GM21367 (cell line): Measurements from ENCODE around the gene PYDC2.
"Not testable (repeated sequence)": the region's sequence is repeated elsewhere in the genome, so short reads cannot be mapped to it uniquely, and the experiment has no call there.

Experiments
- ATAC-seq: cut with Tn5 transposase; IDR thresholded peaks from one replicate; pipeline ENCODE4 v1.9.1; 2021; ENCODE audit not compliant: unreplicated experiment

The PYDC2 gene

DNA sequence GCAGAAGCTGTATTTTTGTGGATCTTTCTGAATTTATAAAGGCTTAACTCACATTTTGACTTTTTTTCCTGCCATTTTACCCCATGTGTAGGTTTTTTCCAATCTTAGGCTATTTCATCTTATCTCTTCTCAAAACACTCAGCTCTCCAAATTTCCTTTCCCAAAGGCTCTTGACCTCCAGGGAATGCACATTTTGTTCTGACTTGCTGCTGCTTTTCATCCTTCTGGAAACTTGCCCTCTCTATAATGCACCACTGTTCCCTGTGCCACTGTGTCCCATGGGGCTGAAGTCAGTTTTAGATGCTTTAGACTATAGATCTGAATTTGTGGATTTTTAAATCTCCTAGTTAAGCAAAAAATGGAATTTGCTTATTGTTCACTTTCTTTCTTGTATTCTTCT is 9.1 kb downstream of the PYDC2 start:
- ATAC-seq, result no peak

DNA sequence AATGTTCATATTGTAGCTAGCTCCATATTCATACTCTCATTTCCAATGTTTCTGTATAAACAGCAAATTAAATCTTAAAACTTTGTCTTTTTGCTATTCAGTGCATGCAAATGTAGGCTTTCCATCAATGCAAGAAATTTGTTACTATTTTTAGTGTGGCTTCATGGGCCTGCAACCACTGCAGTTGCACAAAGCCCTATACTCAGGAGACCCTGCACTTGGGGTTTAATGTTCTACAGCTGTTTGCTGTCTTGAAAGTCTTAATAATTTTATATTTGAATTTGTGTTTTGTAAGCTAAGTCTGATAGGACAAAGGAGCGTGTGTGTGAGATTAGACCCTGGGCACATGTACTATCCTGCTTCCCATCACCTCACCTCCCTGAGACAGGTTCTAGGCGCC is 9.6 kb downstream of the PYDC2 start:
- no peak for ATAC-seq

DNA sequence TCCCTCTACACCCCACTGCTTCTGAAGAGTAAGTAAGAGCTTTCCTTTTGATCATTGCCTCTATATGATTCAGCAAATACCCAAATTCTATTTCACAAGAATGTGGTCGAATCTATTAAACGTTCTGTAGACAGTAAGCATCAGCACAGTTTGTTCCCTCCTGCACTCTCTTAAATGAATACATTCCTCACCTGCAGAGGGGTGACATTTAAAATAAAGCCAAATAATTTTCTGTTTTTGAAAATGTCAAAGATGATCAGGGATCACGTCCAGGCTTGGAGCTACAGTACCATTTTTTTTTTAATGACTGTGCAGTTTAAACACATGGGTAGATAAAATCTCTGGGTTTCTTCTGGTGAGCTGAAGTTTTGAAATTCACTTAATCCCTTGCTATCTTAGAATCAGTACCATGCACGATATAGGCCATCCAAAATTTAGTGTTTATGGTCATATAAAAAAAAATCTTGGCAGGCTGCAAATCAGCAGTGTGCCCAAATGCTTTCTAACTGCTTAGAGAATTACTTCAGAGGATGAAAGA is 12.8 kb downstream of the PYDC2 start:
- ATAC-seq, result no peak

DNA sequence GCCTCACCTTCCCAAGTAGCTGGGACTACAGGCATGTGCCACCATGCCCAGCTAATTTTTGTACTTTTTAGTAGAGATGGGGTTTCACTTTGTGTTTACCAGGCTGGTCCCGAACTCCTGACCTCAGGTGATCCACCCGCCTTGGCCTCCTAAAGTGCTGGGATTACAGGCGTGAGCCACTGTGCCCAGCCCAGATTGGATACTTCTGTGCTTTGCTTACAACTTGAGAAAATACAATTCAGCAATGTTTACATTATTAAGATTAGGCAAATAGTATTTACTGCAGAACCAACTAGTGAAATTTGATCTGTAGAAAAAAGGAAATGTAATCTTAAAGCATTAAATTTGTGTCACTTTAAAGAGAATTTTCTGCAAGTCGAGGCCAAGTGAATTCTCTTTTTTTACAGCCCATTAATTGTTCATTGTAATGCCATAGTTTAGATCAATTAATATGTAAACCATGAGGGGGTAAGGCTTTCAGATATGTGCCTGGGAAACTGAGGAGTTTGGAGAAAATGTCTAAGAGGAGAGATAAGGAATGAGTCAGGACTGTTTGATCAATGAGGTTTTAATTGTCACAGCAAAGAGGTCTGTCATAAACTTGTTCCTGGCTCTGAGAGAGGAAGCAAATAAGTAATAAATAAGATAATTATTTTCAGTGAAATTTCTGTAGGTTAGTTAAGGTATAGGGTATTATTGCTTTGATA is 15.3 kb downstream of the PYDC2 start:
- ATAC-seq, result no peak

DNA sequence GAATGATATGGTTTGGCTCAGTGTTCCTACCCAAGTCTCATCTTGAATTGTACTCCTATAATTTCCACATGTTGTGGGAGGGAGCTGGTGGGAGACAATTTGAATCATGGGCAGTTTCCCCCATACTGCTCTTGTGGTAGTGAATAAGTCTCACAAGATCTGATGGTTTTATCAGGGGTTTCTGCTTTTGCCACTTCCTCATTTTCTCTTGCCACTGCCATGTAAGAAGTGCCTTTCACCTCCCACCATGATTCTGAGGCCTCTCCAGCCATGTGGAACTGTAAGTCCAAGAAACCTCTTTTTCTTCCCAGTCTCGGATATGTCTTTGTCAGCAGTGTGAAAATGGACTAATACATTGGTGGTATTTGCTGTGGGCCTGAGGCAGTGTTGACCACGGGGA is 23.0 kb downstream of the PYDC2 start:
- not testable (repeated sequence) for ATAC-seq

DNA sequence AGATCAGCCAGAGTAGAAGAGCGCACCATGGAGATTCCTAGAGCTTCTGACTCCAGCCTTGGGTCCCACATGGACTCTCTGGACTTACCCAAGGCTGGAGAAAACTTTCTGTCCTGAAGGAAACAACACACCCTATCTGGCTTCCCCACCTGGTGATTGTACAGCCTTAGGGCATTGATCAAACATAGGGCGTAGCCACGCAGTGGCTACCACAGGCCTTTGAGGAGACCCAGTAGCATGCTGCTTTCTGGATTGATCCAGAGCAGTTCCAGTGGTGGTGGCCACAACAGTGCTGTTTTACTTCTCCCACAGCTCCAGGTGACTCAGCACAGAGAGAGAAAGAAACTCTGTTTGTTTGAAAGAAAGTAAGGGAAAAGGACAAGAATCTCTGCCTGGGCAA is 23.5 kb downstream of the PYDC2 start:
- no peak for ATAC-seq

DNA sequence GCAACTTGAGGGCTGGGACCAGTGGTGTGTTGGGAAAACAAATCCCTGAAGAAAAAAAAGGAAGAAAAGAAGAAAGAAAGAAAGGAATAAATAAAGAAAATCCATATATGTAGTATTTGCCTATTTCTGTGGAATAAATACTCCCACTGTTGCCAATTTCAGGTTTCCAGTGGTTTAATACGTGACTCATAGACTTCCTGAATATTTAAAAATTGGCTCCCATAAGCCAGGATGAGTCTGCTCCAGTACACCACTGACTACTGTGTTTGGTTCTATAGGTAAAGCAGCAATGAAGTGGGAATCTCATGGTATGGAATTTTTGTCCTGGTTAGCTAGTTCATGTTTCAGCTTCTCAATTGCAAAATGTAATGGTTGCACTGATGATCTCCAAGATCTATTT is 31.6 kb downstream of the PYDC2 start:
- ATAC-seq, result no peak

DNA sequence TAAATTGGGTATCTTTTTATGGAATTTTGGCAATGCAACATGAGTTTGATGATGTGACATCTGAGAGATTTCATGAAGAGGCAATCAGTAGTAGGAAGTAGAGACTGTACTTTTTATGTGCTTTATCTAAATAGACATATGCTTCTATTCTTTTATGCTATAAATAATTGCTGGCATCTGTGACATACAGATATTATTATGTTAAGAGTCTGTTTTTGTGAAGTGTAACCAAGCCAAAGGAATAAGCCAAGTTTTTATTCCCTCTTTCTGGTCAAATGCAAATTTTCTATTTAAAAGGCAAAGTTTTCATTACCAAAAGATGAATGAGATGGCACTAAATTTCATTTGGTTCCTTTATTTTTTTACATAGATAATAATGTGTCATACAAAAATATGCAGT is 32.4 kb downstream of the PYDC2 start:
- no peak for ATAC-seq

DNA sequence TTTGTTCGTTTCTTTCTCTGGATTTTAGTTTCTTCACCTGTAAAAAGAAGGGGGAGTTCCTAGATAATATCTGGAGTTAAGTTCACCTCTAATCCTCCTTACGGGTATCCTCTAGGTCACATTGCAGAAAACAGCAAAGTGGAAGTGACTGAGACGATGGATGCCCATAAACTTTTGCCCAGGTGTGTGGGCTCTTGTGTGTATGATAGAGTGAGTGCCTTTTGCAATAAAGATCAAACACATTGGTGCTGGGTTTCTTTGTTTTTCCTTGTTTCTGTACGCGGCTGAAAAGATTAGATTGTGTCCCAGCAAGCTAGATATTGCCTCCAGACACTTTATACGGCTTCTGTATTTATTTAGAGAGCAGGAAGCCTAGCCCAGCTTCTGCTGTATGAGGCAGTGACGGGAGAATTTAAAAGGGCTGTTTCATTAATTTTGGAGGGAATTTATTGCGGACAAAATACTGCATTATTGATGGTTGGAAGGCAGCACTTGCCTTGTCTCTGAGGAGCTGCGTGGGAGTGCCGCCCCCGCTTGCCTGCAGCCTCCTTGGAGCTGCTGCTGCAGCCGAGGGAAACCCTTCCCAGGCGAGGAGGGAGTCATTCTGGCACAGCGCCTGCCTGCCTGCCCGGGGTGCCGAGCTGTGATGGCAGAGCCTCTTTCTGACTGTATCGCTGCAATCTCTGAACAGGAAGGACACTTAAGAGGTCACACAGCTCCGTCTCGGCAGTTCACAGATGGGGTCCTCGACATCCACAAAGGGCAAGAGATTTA is 38.5 kb downstream of the PYDC2 start:
- no peak for ATAC-seq

DNA sequence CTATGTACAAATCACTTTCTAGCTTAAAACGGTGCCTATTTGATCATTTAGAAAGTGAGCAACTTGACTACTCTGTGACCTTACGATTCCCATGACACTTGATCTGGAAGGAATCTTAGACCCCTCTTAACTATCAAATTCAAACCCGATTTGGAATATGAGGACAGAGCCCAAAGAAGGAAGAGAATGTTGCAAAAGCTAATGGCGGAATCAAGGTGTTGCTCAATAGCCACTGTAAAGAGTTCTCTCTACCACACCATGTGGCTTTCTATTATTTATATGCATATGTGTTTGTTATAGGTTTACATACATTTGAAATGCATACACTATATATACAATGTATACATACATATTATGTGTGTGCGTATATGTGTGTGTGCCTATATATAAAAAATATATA is 39.9 kb downstream of the PYDC2 start:
- ATAC-seq, result no peak

DNA sequence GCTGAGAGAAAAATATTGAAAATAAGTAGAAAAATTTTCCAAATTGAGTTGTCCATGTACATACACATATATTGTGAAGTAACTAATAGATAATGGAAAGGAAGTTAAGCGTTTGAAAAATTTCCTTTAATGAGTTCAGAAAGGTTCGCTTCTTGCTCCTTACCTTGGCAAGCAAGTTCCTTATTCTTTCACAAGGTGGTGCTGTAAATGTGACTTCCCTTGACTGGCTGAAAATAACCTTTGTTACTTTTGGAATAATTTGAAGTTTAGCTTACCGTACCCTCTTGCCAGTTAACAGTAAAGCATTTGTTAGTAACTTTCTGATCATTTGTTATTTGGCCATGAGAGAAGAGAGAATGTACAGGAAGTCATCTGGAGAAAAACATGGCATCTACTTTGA is 41.6 kb downstream of the PYDC2 start:
- no peak for ATAC-seq

DNA sequence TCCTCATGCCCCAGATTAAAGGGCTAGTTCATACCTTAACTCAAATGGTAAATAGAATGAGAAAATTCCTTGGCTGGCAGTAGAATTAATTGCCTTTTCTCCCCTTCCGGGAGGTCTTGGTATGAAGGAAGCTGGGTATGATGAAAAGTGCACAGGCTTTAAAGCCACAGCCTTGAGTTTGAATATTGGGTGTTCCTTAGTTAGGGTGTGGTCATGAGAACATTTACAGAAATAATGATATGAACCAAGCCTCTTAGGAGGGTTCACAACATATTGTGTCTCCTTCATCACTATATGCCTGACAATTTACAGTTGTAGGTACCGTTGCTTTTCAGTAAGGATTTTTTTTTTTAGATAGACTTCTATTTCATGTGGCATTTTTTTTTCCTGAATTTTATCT is 48.1 kb downstream of the PYDC2 start:
- no peak for ATAC-seq
